ENCODE results near the gene MAML3.

Gene MAML3

DNA sequence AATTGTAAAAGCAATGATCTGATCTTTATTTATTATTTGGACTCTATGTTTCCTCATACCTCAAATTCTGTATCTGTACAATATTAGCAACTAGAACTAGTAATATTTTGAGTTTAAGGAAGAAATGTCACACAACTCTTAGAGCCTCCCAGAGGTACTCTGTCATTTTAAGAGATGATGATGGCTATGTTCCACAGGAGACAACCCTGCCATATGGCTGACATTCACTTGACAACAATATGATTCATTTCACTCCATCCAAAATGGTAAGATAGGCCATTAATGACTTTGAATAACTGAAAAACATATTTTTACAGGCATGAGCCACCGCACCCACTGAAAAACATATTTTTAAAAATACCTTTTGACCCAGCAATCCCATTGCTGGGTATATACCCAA is 190.3 kb downstream of the MAML3 start:
- Histone ChIP-seq H3K27me3 (ENCODE audit: low read depth, low read length) (no peaks in the 10 kb centered on the region), H3K9me3 (ENCODE audit: control insufficient read depth in 1 of 2, low read length in 2 of 2) (no peaks in the 10 kb centered on the region), H3K36me3 (ENCODE audit: control insufficient read depth in 1 of 2, insufficient read depth in 2 of 2, low read length in 2 of 2) (no peaks in the 10 kb centered on the region), H3K4me1 (ENCODE audit: control insufficient read depth in 1 of 2, insufficient read depth in 2 of 2, low read length in 2 of 2) (peaks cover 0 to 22% of the 10 kb centered on the region in 2 donors), H3K27ac (ENCODE audit: low read length) (no peak overlapping the region), H3K4me3 (ENCODE audit: low read depth in 1 of 2, low read length in 2 of 2) (no peak overlapping the region)

- H3K9me3 ChIP-seq (ENCODE audit: control insufficient read depth in 1 of 2, low read length in 2 of 2), result no peaks in the 10 kb centered on the region
- H3K4me1 ChIP-seq (ENCODE audit: control insufficient read depth in 1 of 2, insufficient read depth in 2 of 2, low read length in 2 of 2), result peaks cover 0 to 18% of the 10 kb centered on the region in 2 donors
- H3K36me3 ChIP-seq (ENCODE audit: control insufficient read depth in 1 of 2, insufficient read depth in 2 of 2, low read length in 2 of 2), result no peaks in the 10 kb centered on the region
- no peak overlapping the region for H3K27ac ChIP-seq (ENCODE audit: low read length)
- no peak overlapping the region for H3K4me3 ChIP-seq (ENCODE audit: low read depth in 1 of 2, low read length in 2 of 2)
- H3K27me3 ChIP-seq (ENCODE audit: low read depth, low read length), result no peaks in the 10 kb centered on the region
Observed at GRCh38 chr4:139962130-139962684, 191.8 kb downstream of the MAML3 start.

DNA sequence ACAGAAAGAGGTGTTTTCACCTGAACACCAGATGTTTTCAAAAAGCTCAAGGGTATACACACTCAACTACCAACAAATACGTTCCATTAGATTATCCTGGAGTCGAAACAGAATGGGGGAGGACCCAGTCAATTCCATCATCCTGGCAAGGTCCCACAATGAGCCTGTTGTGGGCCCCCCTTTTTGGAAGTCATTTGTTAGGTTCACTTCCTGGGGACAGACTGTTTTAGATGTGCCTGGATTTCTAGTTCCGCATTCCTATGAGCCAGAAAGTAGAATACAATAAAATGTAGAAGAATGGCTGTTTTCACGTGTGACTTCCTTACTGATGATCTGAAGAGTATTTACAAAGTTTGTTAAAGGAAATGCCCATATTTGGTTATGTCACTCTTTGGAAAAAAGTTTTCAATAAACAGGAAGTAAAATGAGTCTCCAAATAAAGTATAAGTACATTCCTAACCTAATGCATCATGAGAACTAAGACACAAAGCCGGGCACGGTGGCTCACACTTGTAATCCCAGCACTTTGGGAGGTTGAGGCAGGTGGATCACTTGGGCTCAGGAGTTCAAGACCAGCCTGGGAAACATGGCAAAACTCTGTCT is 192.5 kb downstream of the MAML3 start:
- Histone ChIP-seq H3K4me1 (ENCODE audit: control insufficient read depth in 1 of 2, insufficient read depth in 2 of 2, low read length in 2 of 2) (peaks cover 0 to 16% of the 10 kb centered on the region in 2 donors), H3K27ac (ENCODE audit: low read length) (no peak overlapping the region), H3K4me3 (ENCODE audit: low read depth in 1 of 2, low read length in 2 of 2) (no peak overlapping the region), H3K27me3 (ENCODE audit: low read depth, low read length) (no peaks in the 10 kb centered on the region), H3K9me3 (ENCODE audit: control insufficient read depth in 1 of 2, low read length in 2 of 2) (no peaks in the 10 kb centered on the region), H3K36me3 (ENCODE audit: control insufficient read depth in 1 of 2, insufficient read depth in 2 of 2, low read length in 2 of 2) (no peaks in the 10 kb centered on the region)

DNA sequence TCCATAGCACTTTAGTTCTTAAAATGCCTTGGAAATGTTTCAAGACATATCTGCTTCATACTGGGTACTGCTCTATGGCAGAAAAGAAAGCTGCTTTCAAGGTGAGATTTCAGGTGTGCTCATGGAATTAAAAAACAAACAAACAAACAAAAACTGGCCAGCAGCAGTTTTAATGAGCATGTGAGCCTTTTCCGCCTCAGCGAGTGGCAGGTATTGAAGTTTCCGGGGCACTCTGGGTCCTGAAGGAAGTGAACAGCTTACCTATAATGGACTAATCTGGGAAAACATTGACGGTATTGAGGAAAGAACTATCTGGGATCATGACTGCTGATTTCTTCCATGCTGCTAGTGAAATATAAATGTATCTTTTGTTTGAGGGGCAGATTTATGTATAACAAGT is 194.6 kb downstream of the MAML3 start:
- Histone ChIP-seq H3K27me3 (ENCODE audit: low read depth, low read length) (no peaks in the 10 kb centered on the region), H3K36me3 (ENCODE audit: control insufficient read depth in 1 of 2, insufficient read depth in 2 of 2, low read length in 2 of 2) (no peaks in the 10 kb centered on the region), H3K4me1 (ENCODE audit: control insufficient read depth in 1 of 2, insufficient read depth in 2 of 2, low read length in 2 of 2) (peaks cover 0 to 3% of the 10 kb centered on the region in 2 donors), H3K27ac (ENCODE audit: low read length) (no peak overlapping the region), H3K4me3 (ENCODE audit: low read depth in 1 of 2, low read length in 2 of 2) (no peak overlapping the region), H3K9me3 (ENCODE audit: control insufficient read depth in 1 of 2, low read length in 2 of 2) (no peaks in the 10 kb centered on the region)

GRCh38 chr4:139958739-139959098 is 195.3 kb downstream of the MAML3 start:
- H3K4me1 ChIP-seq (ENCODE audit: control insufficient read depth in 1 of 2, insufficient read depth in 2 of 2, low read length in 2 of 2), result peaks cover 0 to 3% of the 10 kb centered on the region in 2 donors
- H3K27me3 ChIP-seq (ENCODE audit: low read depth, low read length), result no peaks in the 10 kb centered on the region
- no peak overlapping the region for H3K4me3 ChIP-seq (ENCODE audit: low read depth in 1 of 2, low read length in 2 of 2)
- no peaks in the 10 kb centered on the region for H3K36me3 ChIP-seq (ENCODE audit: control insufficient read depth in 1 of 2, insufficient read depth in 2 of 2, low read length in 2 of 2)
- H3K27ac ChIP-seq (ENCODE audit: low read length), result no peak overlapping the region
- H3K9me3 ChIP-seq (ENCODE audit: control insufficient read depth in 1 of 2, low read length in 2 of 2), result no peaks in the 10 kb centered on the region

DNA sequence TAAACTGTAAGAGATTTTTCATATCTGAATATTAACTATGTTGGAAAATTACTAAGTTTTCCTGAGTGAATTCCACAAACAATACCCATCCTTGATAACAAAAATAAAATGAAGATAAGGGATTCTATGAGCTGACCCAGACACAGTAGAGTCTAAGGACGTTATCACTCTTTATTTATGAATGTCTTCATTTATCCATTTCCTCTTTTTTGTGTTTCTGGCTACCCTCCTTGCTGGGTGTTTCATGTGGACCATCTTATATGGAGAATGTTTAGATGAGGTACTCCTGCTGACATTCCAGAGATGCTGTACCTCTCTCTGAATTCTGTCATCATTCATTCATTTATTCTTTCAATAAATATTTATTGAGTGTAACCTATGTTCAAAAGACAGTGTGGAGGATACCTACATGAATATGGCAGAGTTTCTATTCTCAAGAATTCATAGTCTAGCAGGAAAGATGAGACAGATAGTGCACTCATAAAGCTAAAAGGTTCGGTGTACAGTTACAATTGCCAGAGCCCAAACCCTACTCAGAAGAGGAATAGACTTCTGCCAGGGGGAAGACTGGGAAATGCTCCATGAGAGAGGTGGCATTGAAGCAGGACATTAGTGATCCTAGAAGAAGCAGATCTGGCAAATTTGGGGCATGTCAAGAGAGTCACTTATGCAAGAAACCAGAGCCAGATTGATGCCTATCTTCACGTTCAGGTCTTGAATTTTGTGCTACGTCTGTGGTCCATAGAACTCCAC is 195.8 kb downstream of the MAML3 start:
- Histone ChIP-seq H3K27ac (ENCODE audit: low read length) (no peak overlapping the region), H3K4me3 (ENCODE audit: low read depth in 1 of 2, low read length in 2 of 2) (no peak overlapping the region), H3K4me1 (ENCODE audit: control insufficient read depth in 1 of 2, insufficient read depth in 2 of 2, low read length in 2 of 2) (peaks cover 0 to 3% of the 10 kb centered on the region in 2 donors), H3K36me3 (ENCODE audit: control insufficient read depth in 1 of 2, insufficient read depth in 2 of 2, low read length in 2 of 2) (no peaks in the 10 kb centered on the region), H3K9me3 (ENCODE audit: control insufficient read depth in 1 of 2, low read length in 2 of 2) (no peaks in the 10 kb centered on the region), H3K27me3 (ENCODE audit: low read depth, low read length) (no peaks in the 10 kb centered on the region)

- H3K4me1 ChIP-seq (ENCODE audit: control insufficient read depth in 1 of 2, insufficient read depth in 2 of 2, low read length in 2 of 2), result peaks cover 0 to 3% of the 10 kb centered on the region in 2 donors
- H3K36me3 ChIP-seq (ENCODE audit: control insufficient read depth in 1 of 2, insufficient read depth in 2 of 2, low read length in 2 of 2), result no peaks in the 10 kb centered on the region
- no peak overlapping the region for H3K27ac ChIP-seq (ENCODE audit: low read length)
- no peaks in the 10 kb centered on the region for H3K27me3 ChIP-seq (ENCODE audit: low read depth, low read length)
- H3K9me3 ChIP-seq (ENCODE audit: control insufficient read depth in 1 of 2, low read length in 2 of 2), result no peaks in the 10 kb centered on the region
- no peak overlapping the region for H3K4me3 ChIP-seq (ENCODE audit: low read depth in 1 of 2, low read length in 2 of 2)
Observed at GRCh38 chr4:139957065-139957464, 196.9 kb downstream of the MAML3 start.

DNA sequence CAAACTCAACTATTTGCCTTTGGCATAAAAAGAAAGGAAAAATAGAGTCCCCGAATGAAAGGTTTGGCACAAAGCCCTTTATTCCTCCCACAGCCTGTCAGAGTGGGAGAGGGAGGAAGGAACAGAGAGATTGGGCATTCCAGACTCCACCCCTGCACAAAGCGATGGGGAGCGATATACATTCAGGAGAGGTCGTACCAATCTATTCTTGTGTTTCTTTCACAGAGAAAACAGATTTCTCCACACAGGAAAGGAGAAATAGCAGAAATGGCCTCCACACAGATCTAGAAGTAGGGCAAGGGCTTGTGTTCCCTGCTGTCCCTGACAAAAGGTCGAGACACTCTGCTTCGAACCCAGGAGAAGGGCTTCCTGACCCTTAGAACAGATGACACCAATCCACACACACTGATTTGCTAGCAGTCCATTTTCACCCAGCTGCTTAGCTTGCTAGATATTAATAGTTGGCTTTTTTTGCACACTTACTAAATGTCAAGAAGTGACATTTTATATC is 197.4 kb downstream of the MAML3 start:
- no peak overlapping the region for H3K4me3 ChIP-seq (ENCODE audit: low read depth in 1 of 2, low read length in 2 of 2)
- H3K36me3 ChIP-seq (ENCODE audit: control insufficient read depth in 1 of 2, insufficient read depth in 2 of 2, low read length in 2 of 2), result no peaks in the 10 kb centered on the region
- H3K27ac ChIP-seq (ENCODE audit: low read length), result no peak overlapping the region
- H3K9me3 ChIP-seq (ENCODE audit: control insufficient read depth in 1 of 2, low read length in 2 of 2), result no peaks in the 10 kb centered on the region
- H3K4me1 ChIP-seq (ENCODE audit: control insufficient read depth in 1 of 2, insufficient read depth in 2 of 2, low read length in 2 of 2), result peaks cover 0 to 3% of the 10 kb centered on the region in 2 donors
- no peaks in the 10 kb centered on the region for H3K27me3 ChIP-seq (ENCODE audit: low read depth, low read length)

DNA sequence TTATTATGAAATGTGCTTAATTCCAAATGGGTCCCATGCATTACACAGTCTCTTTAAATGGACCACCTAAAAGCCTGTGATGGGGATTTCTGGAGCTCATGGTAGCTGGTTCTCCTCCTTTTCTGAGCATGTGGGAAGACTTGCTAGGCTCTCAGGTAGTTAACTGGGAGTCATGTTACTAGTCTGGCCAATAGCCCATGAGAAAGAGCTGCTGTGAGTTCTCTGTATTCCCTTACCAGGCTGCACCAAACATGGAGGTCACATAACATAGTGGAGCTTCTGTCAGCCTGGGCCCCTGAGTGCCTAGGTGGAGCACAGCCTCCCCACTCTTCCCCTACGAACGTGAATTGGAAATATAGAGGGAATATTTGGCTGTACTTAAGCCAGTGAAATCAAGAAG is 198.4 kb downstream of the MAML3 start:
- Histone ChIP-seq H3K36me3 (ENCODE audit: control insufficient read depth in 1 of 2, insufficient read depth in 2 of 2, low read length in 2 of 2) (no peaks in the 10 kb centered on the region), H3K27me3 (ENCODE audit: low read depth, low read length) (no peaks in the 10 kb centered on the region), H3K4me1 (ENCODE audit: control insufficient read depth in 1 of 2, insufficient read depth in 2 of 2, low read length in 2 of 2) (peaks cover 0 to 3% of the 10 kb centered on the region in 2 donors), H3K27ac (ENCODE audit: low read length) (no peak overlapping the region), H3K9me3 (ENCODE audit: control insufficient read depth in 1 of 2, low read length in 2 of 2) (no peaks in the 10 kb centered on the region), H3K4me3 (ENCODE audit: low read depth in 1 of 2, low read length in 2 of 2) (no peak overlapping the region)

DNA sequence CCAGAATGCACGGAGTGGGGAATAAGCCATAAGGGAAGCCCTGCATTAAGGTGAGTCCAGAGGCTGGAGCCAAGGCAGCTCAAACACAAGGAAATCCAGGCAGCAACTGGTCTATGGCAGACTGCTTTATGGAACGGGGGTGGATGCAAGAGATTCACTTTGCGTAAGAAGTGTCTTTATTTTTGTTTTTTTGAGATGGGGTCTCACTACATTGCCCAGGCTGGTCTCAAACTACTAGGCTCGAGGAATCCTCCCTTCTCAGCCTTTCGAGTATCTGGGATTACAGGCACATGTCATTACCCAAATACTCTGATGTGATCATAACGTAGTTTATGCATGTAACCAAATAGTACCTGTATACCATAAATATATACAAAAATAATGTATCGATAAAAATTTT is 199.5 kb downstream of the MAML3 start:
- Histone ChIP-seq H3K4me1 (ENCODE audit: control insufficient read depth in 1 of 2, insufficient read depth in 2 of 2, low read length in 2 of 2) (peaks cover 0 to 3% of the 10 kb centered on the region in 2 donors), H3K27ac (ENCODE audit: low read length) (no peak overlapping the region), H3K9me3 (ENCODE audit: control insufficient read depth in 1 of 2, low read length in 2 of 2) (no peaks in the 10 kb centered on the region)

GRCh38 chr4:139951021-139951420 is 203.0 kb downstream of the MAML3 start:
- H3K27me3 ChIP-seq (ENCODE audit: low read depth, low read length), result no peaks in the 10 kb centered on the region
- H3K4me1 ChIP-seq (ENCODE audit: control insufficient read depth in 1 of 2, insufficient read depth in 2 of 2, low read length in 2 of 2), result peaks cover 0 to 4% of the 10 kb centered on the region in 2 donors
- no peaks in the 10 kb centered on the region for H3K36me3 ChIP-seq (ENCODE audit: control insufficient read depth in 1 of 2, insufficient read depth in 2 of 2, low read length in 2 of 2)
- no peak overlapping the region for H3K4me3 ChIP-seq (ENCODE audit: low read depth in 1 of 2, low read length in 2 of 2)
- no peaks in the 10 kb centered on the region for H3K9me3 ChIP-seq (ENCODE audit: control insufficient read depth in 1 of 2, low read length in 2 of 2)
- H3K27ac ChIP-seq (ENCODE audit: low read length), result no peak overlapping the region

More for the DNA sequence above, 199.5 kb downstream of the MAML3 start:
- H3K4me3 ChIP-seq (ENCODE audit: low read depth in 1 of 2, low read length in 2 of 2), result no peak overlapping the region
- H3K27me3 ChIP-seq (ENCODE audit: low read depth, low read length), result no peaks in the 10 kb centered on the region
- H3K36me3 ChIP-seq (ENCODE audit: control insufficient read depth in 1 of 2, insufficient read depth in 2 of 2, low read length in 2 of 2), result no peaks in the 10 kb centered on the region
